Fibroblast of the conjunctiva (primary cell): ENCODE data around the gene AKAP13.

ENCODE experiments used
- DNase-seq: peaks from one replicate; pipeline ENCODE4 v3.0.0-alpha.2; 2010; ENCODE audit warnings: low read depth

Gene AKAP13

GRCh38 chr15:85770096-85771041, 390.0 kb downstream of the AKAP13 start:
- DNase-seq: no peak

- DNase-seq: no peak
Measured at GRCh38 chr15:85771271-85771670, 390.9 kb downstream of the AKAP13 start.

DNA sequence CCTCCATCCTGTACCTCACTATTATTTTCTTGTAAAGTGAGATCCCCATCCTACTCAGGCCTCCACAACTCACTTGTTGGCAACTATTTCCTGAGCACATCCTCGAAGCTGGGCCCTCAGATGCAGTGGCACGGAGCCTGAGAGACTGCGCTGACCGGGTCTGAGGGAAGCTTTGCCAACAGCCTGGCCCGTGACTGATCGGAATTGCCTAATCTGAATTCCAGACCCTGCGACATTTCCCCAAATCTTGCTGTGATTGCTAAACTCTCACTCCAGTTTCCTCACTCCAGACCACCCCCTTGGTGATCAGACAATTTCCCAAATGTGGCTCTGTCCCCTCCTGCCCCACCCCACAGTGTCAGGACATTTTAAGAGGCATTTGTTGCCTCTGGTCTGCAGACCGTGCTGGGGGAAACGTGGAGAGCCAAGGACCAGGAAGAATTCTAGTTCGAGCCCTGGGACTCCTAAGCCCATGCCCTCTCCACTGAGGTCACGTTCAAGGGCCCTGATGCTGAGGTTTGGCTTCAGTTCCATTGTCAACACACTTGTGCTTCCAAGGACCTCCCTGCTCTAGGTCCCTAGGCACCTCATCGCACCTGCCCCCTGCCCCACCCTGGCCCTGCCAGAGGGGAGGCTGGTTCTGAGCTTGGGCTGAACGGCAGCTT, 391.5 kb downstream of the AKAP13 start:
- DNase-seq: peak; percentile 51

- DNase-seq: no peak
Measured at GRCh38 chr15:85772668-85773067, 392.3 kb downstream of the AKAP13 start.

DNA sequence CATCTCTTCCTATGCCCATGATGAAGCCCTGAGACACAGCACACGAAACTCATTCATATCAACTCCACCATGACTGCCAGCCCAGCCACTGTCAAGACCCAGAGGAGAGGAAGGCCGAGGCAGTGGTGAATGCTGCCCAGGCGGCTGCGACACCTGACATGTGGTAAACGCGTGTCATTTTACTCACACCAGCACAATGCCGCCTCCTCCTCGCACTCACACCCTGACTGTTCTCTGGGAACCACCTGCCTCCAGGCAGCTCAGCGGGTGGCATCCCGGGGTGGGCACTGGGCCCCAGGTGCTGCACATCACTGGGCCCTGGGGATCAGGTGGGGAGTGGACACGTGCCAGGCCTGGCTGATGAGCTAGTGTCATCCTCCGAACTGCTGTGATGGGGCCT, 392.8 kb downstream of the AKAP13 start:
- no peak for DNase-seq

DNA sequence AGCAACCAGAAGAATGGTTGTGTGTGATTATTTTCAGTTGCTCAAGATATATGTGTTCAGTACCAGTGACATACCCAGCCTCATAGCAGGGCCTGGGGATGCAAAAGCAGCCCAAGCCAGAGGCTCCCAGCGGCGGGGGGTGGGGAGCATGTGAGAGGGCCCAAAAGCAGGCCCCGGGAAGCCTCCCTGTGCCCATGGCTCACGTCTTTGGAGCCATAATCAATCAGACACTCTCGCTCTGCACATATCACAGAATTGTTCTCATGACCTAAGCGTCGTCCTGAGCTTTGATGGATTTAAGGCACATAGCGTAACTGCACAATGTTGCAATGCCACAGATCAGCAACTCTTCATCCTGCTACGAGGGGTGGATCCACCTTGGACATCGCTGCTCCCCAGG, 393.6 kb downstream of the AKAP13 start:
- no peak for DNase-seq

GRCh38 chr15:85777250-85778106, 397.1 kb downstream of the AKAP13 start:
- no peak for DNase-seq

DNA sequence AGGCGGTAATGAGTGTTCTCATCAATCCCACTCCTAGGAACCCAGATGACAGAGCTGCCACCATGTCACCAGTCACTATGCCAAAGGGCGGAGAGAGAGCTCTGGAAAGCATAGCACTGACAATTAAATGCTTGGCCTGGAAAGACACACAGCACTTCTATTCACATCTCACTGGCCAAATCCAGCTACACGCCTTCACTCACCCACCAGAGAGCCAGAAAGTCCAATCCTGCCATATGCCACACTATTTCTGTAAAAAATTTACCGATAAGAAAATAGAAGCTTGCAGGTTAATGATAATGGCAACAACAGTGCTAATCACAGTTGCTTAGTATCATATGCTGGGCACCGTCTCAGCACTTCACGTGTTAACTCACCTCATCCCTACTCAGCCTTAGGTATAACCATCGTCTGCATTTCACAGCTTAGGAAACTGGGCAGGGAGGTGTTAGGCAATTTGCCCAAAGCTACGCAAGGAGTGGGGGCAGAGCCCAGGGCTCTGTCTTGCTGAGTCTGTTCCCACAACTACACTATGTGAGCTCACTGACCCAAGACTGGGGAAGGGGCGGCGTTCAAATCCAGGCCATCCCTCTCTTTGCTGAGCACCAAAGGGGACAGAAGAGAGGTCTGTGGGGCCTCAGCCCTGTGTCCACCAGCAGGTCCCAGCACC, 397.8 kb downstream of the AKAP13 start:
- DNase-seq: no peak

- no peak for DNase-seq
Measured at GRCh38 chr15:85779249-85779648, 398.8 kb downstream of the AKAP13 start.

DNA sequence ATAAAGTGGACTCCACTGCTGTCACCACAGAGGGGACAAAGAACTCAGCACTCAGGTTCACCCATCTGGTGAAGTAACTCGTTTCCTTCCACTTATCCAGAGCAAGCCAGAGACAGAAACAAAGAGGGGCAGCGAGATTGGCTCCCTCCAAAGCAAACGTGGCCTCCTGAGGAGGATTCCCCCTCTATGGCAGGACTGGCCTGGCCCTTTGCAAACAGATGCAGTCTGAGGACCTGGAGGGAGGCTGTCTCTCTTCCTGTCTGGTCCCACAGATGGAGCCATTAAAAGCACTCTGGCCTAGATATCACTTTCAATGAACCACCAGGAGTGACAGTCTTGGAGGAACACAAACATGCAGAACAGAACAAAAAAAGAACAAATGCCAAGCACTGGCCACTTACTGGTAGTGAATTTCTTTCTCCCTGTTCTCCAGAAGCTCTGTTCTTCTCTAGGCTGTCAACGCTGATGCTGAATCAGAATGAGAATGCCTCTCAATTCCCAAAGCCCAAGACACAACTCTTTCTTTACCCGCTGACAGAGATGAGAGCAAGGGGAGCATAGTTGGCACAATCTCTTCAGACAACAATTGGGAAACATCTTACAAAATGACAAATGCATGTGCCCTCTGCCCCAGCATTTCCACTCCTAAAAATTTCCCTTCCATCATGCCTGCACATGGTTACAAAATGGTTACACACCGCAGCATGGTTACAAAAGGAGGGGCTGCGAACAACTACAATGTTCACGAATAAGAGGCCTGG, 400.0 kb downstream of the AKAP13 start:
- no peak for DNase-seq

DNA sequence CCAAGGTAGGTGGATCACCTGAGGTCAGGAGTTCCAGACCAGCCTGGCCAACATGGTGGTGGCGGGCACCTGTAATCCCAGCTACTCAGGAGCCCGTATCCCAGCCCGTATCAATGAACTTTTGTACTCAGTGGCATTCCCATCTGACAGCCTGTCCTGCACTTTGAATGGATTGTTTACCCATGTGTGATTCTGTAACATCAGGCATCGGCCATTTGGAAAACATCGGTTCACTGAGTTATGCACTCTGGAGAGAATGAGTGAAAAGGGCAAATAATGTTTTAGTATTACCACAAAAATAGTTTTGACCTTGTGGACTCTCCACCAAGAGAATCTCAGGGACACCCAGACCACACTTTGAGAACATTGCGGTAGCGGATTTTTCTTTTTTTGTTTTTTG, 400.7 kb downstream of the AKAP13 start:
- DNase-seq: no peak

GRCh38 chr15:85782064-85782463, 401.7 kb downstream of the AKAP13 start:
- no peak for DNase-seq

- no peak for DNase-seq
Measured at GRCh38 chr15:85785887-85786780, 405.7 kb downstream of the AKAP13 start.

DNA sequence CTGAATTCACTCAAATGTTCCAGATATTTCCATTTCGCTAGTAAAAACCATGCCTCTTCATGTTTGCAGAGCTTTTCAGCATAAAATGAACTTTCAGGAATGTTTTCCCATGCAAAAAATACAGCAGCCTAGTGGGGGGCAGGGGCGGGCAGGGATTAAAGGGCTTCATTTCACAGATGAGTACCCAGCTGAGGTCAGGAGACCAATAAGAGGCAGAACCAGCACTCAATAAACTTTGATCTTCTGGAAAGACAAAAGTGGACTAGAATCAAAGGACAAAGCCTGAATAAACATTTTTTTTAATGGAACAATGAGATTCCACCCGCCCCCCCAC, 406.3 kb downstream of the AKAP13 start:
- no peak for DNase-seq

DNA sequence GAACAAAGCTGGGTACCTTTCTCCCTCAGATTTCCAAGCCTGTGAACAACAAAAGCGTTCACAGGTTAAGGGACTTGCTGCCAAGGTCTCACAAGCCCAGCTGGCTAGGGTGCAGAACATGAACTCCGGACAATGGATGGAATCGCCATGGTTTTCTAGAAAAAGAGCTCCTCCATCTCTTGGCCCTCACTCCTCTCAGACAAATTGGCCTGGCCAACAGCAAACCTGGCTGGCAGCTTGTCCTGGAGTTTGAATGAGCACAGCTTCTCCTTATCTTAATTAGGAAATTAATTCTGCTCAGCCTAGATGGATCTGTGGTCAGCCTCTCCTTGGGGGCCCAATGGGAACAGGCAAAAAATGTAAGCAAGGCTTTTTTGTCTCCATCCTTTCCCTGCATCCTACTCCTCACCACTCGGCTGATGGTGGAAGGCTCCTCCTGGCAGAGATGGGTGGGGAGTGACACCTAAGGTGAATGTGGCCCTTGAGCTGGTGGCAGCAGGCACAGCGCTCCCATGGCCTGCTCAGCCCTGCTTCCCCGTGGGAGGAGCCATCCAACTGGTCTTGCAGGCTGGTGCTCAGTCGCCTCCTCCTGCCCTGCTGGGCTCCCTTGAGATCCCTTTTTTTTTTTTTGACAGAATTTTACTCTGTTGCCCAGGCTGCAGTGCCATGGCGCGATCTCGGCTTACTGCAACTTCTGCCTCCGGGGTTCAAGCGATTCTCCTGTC, 408.5 kb downstream of the AKAP13 start:
- DNase-seq: no peak

DNA sequence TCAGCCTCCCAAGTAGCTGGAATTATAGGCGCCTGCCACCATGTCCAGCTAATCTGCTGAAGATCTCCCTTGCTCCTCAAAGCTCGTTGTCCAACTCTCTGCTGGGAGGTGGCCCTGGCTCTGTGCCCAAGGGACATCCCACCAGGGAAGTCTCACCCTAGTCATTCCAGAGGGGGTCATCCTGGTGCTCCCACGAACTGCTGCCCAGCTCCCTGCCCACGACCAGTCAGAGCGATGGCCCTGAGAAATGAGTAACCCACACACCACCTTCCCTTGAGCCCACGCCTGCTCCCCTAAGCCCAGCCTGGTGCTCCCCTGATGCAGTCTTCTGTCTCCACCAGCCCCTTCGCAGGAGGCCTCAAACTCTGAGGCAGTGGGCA, 409.1 kb downstream of the AKAP13 start:
- no peak for DNase-seq

GRCh38 chr15:85792102-85792731, 411.8 kb downstream of the AKAP13 start:
- no peak for DNase-seq

GRCh38 chr15:85792912-85793590, 412.6 kb downstream of the AKAP13 start:
- no peak for DNase-seq
